NCI-H510A (cell line): ENCODE measurements around the gene ALDH1L1.
A peak's percentile ranks its signal among the peaks of the same experiment; 100 is the strongest.

Source experiments
- DNase-seq: peaks from one replicate; lab custom pipeline; 2025; lab: John Stamatoyannopoulos, UW

The ALDH1L1 gene

DNA sequence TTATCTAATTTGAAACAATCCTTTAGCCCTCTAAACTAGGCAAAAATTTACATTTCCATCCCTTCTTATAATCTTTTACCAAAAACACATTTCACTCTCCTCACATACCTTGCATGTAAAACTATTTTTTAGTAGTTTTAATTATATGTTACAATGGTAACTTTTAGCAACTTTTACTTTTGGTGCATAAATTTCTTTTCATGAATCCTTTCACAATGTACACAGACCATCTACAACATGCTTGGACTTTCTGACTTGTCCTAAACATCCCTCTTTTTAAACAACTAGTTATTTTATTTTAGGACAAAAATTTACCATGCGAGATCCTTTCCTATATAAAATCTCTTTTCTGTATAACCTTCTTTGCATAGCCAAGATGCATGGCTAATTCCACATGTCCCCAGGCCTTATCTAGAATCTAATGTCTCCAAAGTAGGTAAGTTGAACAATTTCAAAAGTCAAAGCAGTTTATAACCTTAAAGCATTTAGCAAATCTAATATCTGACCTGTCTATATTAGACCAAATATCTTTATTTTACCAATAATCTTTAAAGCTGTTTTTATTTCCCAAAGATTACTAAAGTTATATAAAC lies 14.4 kb upstream of the ALDH1L1 start:
- no peak for DNase-seq

DNA sequence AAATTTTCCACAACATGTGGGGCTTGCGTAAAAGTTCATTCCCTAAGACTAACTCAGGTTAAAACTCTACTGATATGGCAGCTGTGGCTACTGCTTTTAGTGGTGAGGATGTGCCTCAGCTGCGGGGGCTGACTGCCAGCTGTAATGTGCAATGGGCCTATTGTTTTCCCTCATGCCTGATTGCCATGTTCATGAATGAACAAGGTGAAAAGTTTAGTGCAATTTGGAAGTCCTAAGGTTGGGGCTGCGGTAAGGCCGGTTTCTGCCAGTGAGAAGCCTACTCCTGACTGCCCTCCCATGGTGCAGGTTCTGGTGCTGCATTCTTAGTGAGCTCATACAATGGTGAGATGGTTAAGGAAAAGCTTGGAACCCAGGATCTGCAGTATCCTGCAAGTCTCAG lies 10.9 kb upstream of the ALDH1L1 start:
- no peak for DNase-seq

DNA sequence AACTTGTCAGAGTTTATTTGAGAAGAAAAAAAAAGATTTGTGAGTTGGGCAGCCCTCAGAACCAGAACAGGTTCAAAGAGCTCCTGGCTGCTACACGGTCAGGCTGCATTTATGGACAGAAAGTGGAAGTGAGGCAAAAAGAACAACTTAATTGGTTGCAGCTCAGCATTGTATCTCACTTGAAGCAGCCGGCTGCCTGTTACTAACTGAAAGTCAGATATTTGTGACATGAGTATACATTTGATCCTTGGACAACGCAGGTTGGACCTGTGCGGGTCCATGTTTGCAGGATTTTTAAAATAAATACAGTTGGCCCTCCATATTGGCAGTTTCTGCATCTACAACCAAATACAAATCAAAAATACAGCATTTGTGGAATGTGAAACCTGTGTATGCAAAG lies 7.5 kb upstream of the ALDH1L1 start:
- DNase-seq: no peak

DNA sequence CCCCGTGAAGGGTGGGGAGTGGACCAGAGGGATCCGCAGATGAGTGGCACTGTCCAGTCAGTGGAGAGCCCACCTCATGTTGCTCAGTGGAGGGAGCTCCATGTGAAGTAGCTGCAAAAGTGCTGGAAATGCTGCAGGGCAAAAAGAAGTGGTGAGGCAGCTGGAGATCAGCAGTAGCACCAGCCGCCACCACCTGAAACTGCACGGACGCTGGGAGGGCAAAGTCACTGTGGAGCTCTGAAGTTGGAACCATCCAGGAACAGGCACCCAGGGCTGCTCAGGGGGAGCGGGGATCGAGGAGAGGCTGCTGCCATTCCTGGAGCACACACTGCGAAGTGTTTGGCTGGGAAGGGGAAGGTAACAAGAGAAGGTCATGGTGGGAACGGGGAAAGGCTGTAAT lies 6.4 kb upstream of the ALDH1L1 start:
- no peak for DNase-seq

DNA sequence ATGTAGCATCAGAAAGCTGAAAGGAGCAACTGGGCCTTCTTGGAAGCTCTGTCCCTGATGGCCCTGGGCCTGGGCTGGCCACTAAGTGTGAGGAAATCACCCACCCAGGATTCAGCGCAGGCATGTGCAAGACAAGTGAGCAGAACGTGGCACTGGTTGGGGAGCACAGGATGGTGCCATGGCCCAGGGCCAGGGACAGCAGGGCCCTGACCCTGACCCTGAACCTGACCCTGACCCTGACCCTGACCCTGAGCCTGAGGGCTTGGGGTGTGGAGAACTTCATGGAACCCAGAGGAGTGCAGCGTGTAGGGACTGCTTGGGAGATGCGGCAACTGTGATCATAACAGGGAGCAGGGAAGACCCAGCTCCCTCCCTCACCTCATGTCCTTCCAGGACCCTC lies 5.9 kb upstream of the ALDH1L1 start:
- no peak for DNase-seq

DNA sequence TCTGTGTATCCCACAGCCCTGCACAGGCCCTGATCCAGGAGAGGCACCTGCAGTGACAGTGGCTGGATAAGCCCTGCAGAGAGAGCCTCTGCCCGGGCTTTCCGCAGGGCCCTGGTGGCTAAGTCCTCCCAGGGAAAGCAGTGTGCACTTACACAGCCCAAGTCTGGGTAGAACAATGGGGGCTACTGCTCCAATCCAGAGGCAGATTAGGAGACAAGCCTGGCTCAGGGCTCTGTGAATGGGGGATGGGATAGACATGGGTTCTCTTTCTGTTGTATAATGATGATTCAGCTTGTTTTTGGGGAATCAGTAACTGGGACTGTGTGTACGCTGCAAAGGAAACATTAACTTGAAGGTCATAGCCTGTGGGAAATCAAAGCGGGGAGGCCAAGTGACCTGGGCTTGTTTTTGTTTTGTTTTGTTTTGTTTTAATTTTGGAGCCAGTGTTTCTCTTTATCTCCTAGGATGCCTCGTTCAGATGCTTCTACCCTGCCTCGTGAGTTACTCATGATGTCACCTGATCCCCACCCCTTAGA lies 4.1 kb upstream of the ALDH1L1 start:
- DNase-seq: no peak

DNA sequence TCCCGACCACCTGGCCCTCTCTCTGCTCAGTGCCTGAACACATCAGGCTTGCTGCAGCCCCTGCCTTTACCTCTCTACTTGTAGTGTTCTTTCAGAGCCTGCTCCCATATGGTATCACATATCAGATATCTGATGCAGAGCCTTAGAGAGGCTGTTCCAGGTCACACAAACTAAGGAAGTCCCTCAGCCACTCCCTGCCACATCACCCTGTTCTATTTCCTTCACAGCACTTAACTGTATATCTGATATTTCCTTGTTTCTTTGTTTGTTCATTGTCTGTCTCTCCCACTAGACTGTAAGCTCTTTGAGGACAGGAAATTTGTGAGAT lies 976 bp upstream of the ALDH1L1 start:
- DNase-seq: no peak

DNA sequence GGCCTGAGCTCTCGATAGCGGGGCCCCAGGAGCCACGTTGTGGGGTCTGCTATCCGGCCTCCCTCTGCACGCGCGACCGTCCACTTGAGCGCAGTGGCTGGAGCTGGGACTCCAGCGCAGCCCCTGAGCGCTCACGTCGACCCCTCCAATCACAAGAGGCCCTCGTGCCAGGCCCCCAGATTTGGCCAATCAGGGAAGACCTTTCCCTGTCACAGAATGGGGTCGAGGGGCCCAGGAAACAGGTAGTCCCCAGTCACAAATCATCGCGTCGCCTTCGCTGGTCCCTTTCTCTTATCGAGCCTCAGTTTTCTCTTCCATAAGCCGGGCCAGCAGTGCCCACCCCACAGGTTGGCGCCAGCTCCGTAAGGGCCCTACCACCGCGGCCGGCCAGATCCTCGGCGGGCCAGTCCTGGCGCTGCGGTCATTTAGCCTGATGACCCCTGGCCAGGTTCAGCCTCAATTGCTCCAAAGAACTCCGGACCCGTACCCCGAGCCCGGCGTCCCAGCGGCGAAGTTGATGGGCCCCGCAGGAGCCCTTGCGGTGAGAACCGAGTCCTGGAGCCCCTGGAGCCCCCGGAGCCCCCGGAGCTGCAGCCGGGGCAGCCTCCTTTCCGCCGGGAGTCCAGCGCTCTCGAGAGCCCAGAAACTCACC lies 435 bp downstream of the ALDH1L1 start:
- no peak for DNase-seq

DNA sequence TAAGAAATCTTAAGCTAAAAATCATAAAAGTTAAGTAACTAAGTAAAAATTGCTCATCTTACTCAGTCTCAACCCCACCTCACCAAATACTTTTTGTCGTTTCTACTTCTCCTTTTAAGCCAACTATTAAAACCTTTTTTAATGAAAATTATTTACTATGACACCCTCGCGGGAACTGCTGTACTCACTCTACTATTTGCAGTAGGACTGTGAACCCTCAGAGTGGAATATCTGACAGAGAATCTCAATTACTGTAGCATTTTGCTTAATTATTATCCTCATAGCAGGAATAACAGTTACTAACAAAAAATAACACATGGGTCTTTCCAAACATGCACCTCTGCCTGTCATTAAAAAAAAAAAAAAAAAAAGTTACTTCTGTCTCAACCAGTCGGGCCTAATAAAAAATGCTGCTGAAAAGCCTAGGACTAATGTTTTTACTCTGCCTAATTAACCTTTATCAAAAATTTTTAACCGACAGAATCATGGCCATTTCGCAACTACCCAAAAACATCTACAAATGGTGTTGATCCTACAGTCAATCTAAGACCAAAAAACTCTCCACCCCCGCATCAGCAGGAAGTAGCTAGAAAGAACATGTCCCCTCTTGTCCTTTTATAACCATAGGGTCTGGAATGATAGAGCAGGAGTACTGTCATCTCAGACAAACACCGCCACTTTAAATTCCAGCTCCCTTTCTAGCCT lies 10.2 kb downstream of the ALDH1L1 start:
- DNase-seq: no peak

- DNase-seq: no peak
Measured at GRCh38 chr3:126167566-126167965, 12.8 kb downstream of the ALDH1L1 start.

DNA sequence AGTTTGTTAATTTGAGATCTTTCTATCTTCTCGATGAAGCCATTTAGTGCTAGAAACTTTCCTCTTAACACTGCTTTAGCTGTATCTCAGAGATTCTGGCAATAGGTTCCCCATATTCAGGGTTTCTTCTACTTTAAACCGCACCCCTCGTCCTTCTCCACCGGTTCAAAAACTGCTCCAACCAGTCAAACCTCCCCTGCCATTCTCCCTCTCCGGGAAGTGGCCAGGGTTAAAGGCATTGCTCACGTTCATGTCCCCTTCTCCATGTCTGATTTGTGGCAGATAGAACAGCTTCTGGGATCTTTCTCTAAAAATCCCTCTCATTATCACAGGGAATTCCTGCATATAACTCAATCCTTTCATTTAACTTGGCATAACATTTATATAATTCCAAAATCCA lies 14.4 kb downstream of the ALDH1L1 start:
- no peak for DNase-seq

DNA sequence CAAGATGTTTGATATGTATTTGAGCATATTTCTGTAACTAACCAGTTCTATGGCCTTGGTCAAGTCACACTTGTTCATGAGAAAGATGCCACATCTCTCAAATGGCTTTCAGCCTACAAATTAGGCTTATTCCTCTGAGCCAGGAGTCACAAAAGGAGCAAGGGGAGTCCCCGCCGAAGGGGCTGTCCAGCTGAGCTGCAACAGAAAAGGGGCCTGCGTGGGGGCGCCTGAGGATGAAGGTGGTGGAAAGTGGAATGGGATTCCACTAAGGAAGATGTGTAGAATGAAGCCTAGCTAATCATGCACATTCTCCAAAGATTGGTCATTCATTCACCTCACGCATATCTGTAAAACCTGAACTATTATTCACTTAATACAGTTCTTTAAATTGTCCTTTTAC lies 19.1 kb downstream of the ALDH1L1 start:
- DNase-seq: no peak

GRCh38 chr3:126160243-126161210 lies 19.9 kb downstream of the ALDH1L1 start:
- DNase-seq: no peak

DNA sequence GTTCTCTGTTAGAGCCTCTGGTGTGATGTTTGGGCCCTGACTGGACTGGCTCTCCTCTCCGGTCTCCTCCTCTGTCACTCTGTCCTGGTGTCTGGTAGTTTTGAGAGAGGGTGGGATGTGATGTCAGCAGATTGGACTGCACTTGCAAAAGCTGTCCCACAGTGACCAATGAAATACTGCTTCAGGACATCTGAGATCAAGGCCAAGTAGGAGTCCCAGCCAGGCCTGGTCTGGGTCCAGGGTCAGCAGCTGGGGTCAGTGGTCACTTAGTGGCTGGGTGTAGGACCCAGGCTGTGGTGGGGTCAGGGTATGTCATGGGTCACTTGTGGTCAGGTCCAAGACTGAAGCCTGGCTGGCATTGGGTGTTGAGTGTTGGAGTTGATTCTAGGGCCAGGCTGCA lies 20.9 kb downstream of the ALDH1L1 start:
- DNase-seq: no peak

GRCh38 chr3:126158912-126159454 lies 21.4 kb downstream of the ALDH1L1 start:
- DNase-seq: no peak

- peak; percentile 3 for DNase-seq
Measured at GRCh38 chr3:126158016-126158911, 22.1 kb downstream of the ALDH1L1 start.

DNA sequence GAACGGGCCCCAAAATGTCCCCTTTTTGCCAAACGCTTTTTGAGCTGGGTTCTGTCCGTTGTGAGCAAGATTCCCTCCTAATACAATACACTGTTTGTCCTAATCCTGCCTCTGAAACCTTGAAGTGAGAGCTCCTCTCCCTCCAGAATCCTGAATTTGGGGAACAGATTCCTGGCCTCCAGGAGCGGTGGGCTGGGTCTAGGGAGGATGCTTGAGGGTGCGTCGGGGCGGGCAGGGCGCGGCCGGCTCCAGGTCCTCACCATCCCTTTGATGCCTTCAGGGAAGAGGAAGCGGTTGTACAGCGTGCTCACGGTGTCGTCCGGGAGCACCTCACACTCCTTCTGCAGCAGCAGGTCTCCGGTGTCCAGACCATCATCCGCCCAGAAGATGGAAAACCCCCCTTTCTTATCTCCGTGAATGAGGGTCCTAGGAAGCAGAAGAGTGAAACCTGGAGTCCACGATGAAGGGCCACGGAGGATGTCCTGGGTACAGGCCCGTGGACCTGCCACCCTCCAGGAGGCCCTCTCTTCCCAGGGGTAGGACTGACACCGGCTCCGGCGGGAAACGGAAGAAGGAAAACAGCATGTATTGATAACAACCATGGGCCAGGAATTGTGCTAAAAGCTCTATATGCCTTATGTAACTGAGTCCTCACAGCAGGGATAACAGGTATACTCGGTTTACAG lies 23.2 kb downstream of the ALDH1L1 start:
- DNase-seq: no peak

DNA sequence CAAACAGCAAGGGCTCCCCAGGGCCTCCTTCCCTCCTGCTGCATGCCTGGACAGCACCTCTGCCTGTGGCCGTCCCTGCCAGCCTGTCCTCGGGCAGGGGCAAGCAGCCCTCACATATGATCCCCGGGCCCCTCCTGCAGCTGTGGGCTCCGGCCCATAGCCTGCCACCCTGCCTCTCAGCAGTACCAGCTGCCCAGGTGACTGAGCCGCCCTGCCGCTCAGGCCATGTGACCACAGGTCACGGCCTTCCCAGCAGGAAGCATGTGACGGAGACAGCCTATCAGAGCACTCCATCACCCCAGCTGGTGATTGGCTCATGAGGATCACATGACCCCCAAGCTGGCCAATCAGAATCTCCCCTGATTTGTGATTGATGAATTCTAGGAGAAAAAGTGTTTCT lies 23.9 kb downstream of the ALDH1L1 start:
- DNase-seq: no peak

GRCh38 chr3:126155819-126156218 lies 24.6 kb downstream of the ALDH1L1 start:
- no peak for DNase-seq

GRCh38 chr3:126155280-126155640 lies 25.1 kb downstream of the ALDH1L1 start:
- no peak for DNase-seq
